Activated T-cell treated with anti-CD3 and anti-CD28 coated beads, Interleukin-2, amount 50 U/mL, for 24 hours (primary cell): ENCODE measurements around the gene TLE3.
A peak's percentile ranks its signal among the peaks of the same experiment; 100 is the strongest.

Experiments
- DNase-seq: peaks from one replicate; pipeline ENCODE4 v3.0.0-alpha.2; 2020
- H3K27ac Mint-ChIP-seq: 2 replicates; pipeline ENCODE4 v1.8.0; 2020; ENCODE audit warnings: mild to moderate bottlenecking, mixed read lengths
- H3K27me3 Mint-ChIP-seq: 2 replicates; pipeline ENCODE4 v1.8.0; 2020; ENCODE audit warnings: mixed read lengths
- H3K36me3 Mint-ChIP-seq: 2 replicates; pipeline ENCODE4 v1.8.0; 2020; ENCODE audit warnings: low read depth, mixed read lengths
- H3K4me1 Mint-ChIP-seq: 2 replicates; pipeline ENCODE4 v1.8.0; 2020; ENCODE audit warnings: low read depth, mixed read lengths
- H3K4me3 Mint-ChIP-seq: 2 replicates; pipeline ENCODE4 v1.8.0; 2020; ENCODE audit warnings: mild to moderate bottlenecking, moderate library complexity, mixed read lengths
- H3K9me3 Mint-ChIP-seq: 2 replicates; pipeline ENCODE4 v1.8.0; 2020; ENCODE audit warnings: mixed read lengths

Gene TLE3

DNA sequence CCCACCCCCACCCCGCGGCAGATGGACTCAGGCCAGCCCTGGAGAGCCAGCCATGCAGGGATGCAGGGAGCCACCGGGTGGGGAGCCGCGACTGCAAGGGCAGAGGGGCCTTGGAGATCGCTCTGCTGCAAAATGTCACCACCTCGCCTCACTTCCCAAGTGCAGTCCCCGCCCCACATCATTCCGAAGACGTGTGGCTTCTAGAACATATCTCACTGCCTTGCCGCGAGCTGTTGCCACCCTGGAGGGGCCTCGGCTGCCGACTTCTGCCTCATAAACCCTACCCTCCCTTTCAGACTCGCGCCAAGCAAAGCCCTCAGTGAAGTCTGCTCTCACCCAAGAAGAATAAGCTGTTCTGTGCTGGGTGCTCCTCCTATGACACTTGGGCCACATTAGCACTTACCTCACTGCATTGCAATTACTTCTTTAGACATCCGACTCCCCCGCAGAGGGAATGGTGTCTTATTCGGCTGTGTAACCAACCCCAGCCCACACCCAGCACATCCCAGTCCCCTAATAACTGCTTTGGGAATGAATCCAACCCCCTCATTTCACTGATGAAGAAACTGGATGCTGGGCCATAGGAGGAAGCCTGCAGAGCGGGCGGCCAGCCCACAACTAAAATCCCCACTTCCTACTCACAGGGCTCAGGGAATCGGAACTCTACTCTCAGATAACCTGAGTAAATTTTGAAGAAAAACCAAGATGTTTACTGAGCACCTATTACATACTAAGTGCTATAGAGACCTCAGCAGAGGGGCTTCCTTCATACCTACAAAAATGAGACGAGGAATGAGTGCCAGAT lies 8.6 kb downstream of the TLE3 start:
- peaks cover 97% of the 10 kb centered on the region for H3K36me3 Mint-ChIP-seq
- no peaks in the 10 kb centered on the region for H3K27me3 Mint-ChIP-seq
- no peaks in the 10 kb centered on the region for H3K9me3 Mint-ChIP-seq
- H3K27ac Mint-ChIP-seq, result no peak overlapping the region
- H3K4me1 Mint-ChIP-seq, result peaks cover 98% of the 10 kb centered on the region
- no peak overlapping the region for H3K4me3 Mint-ChIP-seq
- no peak for DNase-seq

DNA sequence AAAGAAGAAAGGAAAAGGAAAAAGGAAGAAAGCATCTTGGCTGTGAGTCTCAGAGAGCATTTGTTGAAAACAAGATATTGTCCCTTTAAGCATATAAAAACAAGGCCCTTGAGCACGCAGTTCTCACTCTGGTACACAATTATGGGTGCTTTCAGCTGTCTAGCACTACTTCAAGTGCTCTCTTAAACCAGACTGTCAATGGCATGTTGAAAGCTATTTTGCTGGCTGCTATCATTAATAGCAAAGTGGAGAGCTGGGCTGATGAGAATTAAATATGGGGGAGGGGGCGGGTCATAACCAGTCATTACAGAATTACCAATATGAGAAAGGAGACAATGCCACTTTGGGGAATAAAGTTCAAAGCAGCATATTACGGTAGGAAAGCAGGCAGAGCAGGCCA lies 9.3 kb downstream of the TLE3 start:
- Mint-ChIP-seq H3K27ac (no peak overlapping the region), H3K9me3 (no peaks in the 10 kb centered on the region), H3K4me1 (peaks cover 98% of the 10 kb centered on the region), H3K4me3 (no peak overlapping the region), H3K36me3 (peaks cover 97% of the 10 kb centered on the region), H3K27me3 (no peaks in the 10 kb centered on the region)
- no peak for DNase-seq

DNA sequence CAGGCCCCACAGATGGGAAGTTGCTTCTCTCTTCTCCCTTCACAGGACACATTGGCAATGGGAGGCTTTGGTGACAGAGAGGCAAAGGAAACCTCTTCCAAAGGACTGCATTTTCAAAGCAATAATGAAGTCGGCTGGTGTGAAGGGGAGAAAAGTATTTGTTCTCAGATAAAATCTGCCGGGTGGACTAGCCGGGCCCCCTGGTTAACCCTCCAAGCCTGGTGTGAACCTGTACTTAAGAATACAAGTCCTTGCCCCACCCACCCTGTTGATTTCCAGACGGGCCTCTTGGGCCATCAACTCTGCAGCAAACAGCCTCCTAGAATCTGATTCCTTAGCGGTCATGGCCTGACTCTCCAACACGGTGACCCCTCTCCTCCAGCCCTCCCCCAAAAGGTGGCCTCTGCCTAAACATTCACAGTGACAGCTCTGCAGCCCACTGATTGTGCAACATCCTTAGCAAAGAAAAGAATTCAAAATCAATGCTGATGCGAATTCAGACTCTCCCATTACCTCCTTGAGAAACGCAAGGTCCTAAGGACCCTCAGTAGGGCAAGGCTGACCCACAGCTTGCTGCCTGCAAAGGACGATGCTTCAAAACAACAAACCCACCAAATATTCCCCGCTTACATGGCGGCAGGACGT lies 9.9 kb downstream of the TLE3 start:
- Mint-ChIP-seq H3K27ac (no peak overlapping the region), H3K4me1 (peaks cover 96% of the 10 kb centered on the region)

DNA sequence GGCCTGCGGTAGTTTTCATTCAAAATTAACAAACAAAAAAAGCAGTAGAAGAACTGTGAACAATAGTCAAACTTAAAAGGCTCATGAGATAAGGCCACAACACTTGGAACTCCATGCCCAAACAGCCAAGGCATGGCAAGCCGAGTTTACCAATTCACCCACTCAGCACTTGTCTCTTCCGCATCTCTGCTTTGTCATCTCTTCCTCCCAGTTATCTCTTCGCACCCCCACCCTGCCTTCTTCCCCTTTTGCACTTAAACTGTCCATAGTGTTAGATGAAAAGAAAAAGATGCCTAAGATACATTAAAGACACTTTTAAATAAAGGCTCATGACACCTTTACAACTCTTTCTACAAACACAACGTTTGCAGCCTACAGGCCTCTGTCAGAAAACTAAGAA lies 11.1 kb downstream of the TLE3 start:
- H3K27ac Mint-ChIP-seq, result no peak overlapping the region
- DNase-seq, result no peak
- peaks cover 91% of the 10 kb centered on the region for H3K4me1 Mint-ChIP-seq
- H3K9me3 Mint-ChIP-seq, result no peaks in the 10 kb centered on the region
- peaks cover 96% of the 10 kb centered on the region for H3K36me3 Mint-ChIP-seq
- H3K27me3 Mint-ChIP-seq, result no peaks in the 10 kb centered on the region
- no peak overlapping the region for H3K4me3 Mint-ChIP-seq

More for the DNA sequence above, 9.9 kb downstream of the TLE3 start:
- no peaks in the 10 kb centered on the region for H3K9me3 Mint-ChIP-seq
- no peak overlapping the region for H3K4me3 Mint-ChIP-seq
- no peak for DNase-seq
- H3K36me3 Mint-ChIP-seq, result peaks cover 96% of the 10 kb centered on the region
- H3K27me3 Mint-ChIP-seq, result no peaks in the 10 kb centered on the region

DNA sequence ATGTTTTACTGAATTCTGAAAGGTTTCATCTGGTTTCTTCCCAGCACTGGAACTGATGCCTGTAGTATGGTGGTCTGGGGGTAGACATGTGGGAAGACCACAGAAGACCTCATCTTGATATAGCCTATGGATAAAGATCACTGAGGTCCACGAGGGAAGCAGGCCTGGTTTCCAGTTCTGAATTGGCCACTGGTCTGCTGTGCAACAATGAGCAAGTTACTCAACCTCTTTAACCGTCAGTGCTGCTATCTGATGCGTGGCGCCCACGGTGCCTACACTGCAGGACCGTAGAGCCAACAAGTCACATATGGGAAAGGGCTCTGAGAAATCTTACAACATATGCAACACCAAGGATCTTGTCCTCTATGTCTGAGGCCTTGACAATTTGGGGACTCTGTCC lies 13.3 kb downstream of the TLE3 start:
- H3K4me1 Mint-ChIP-seq, result peaks cover 84% of the 10 kb centered on the region
- H3K27me3 Mint-ChIP-seq, result no peaks in the 10 kb centered on the region
- no peak for DNase-seq
- H3K36me3 Mint-ChIP-seq, result peaks cover 96% of the 10 kb centered on the region
- H3K9me3 Mint-ChIP-seq, result no peaks in the 10 kb centered on the region
- H3K4me3 Mint-ChIP-seq, result no peak overlapping the region
- H3K27ac Mint-ChIP-seq, result no peak overlapping the region

DNA sequence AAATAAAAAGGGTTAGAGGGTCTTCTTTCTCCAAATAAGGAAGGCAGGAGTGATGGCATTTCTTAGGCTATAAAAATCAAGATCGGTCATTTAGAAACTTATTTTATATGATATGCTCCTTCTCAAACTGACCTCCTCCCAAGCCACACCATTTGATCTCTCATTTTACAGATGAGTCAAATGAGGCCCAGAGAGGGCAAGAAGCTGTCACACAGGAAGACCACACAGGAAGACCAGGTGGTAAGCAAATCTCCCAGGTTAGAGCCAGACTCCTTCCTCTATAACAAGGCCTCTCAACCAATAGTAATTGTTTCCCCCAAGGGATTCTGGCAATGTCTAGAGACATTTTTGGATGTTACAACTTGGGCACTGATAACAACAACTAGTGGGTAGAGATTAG lies 13.8 kb downstream of the TLE3 start:
- Mint-ChIP-seq H3K4me3 (no peak overlapping the region), H3K27me3 (no peaks in the 10 kb centered on the region), H3K4me1 (peaks cover 81% of the 10 kb centered on the region), H3K27ac (peak overlapping the region; percentile 50), H3K9me3 (no peaks in the 10 kb centered on the region), H3K36me3 (peaks cover 95% of the 10 kb centered on the region)
- no peak for DNase-seq

DNA sequence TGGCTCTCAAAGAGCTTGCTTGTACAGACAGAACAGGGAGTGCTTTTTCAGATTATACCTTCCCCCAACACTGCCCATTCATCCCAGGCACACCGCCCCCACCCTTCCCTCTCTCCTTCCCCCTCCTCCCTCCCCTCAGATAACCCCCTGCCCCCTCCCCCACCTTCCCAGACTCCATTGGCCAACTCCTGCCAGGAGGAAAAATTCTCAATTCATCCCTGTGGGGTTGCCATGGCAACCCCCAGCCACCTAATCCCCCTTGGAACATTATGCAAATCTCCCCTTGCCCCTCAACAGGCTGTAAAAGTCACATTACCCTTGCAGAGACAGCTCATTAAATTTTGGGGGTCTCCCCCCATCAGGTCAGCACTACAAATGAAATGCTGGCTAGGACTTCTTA lies 14.3 kb downstream of the TLE3 start:
- no peaks in the 10 kb centered on the region for H3K9me3 Mint-ChIP-seq
- H3K36me3 Mint-ChIP-seq, result peaks cover 96% of the 10 kb centered on the region
- no peaks in the 10 kb centered on the region for H3K27me3 Mint-ChIP-seq
- no peak for DNase-seq
- H3K4me1 Mint-ChIP-seq, result peaks cover 81% of the 10 kb centered on the region
- H3K27ac Mint-ChIP-seq, result peak overlapping the region; percentile 71
- no peak overlapping the region for H3K4me3 Mint-ChIP-seq

DNA sequence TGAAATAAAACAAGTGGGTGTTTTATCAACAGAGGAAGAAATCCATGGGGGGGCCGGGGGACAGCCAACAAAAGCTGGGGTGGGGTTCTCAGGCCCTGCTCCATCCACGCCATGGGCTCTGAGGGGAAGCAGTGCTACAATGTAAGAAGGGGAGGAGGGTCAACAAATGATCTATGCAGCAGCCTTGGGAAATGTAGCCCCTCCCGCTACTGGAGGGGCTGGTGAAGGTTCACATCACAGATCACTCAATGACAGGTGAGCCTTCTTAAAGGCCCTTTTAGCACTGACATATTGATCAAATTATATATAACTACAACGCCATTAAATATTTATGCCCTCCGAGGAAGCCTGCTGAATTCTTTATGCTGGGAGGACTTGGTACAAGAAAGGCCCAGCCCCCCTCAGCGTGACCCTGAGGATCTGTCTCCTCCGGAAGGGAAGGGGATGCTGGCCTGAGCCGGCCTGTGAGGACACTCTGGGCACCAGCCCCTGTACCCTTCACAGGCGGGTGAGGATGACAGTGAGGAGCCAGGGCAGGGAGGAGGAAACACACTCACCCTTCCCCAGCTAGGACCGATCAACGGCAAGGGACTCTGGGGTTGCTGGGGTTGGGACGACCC lies 15.3 kb downstream of the TLE3 start:
- DNase-seq, result no peak
- H3K27me3 Mint-ChIP-seq, result no peaks in the 10 kb centered on the region
- H3K27ac Mint-ChIP-seq, result no peak overlapping the region
- H3K4me3 Mint-ChIP-seq, result no peak overlapping the region
- H3K4me1 Mint-ChIP-seq, result peaks cover 79% of the 10 kb centered on the region
- no peaks in the 10 kb centered on the region for H3K9me3 Mint-ChIP-seq
- H3K36me3 Mint-ChIP-seq, result peaks cover 96% of the 10 kb centered on the region

DNA sequence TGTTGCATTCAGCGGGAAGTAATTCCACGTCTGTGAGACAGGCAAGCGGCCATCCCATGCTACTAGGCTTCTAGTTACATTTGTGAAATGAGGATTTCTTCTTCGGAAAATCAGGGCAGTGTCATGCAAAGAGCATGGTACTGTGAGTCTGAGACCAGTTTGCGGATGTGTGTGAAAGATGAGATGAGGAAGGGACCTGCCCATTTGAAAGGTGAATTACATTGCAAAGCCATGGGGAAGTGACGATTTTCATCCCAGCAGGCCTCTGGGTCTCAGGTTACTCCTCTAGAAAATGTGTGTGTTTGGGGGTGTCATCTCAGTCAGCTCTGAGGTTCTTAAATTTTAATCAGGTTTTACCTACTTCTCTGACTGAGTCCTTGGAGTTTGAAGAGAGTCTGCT lies 16.1 kb downstream of the TLE3 start:
- no peaks in the 10 kb centered on the region for H3K9me3 Mint-ChIP-seq
- no peaks in the 10 kb centered on the region for H3K27me3 Mint-ChIP-seq
- peaks cover 96% of the 10 kb centered on the region for H3K36me3 Mint-ChIP-seq
- H3K27ac Mint-ChIP-seq, result peak overlapping the region; percentile 3
- no peak for DNase-seq
- H3K4me3 Mint-ChIP-seq, result no peak overlapping the region
- H3K4me1 Mint-ChIP-seq, result peaks cover 74% of the 10 kb centered on the region

DNA sequence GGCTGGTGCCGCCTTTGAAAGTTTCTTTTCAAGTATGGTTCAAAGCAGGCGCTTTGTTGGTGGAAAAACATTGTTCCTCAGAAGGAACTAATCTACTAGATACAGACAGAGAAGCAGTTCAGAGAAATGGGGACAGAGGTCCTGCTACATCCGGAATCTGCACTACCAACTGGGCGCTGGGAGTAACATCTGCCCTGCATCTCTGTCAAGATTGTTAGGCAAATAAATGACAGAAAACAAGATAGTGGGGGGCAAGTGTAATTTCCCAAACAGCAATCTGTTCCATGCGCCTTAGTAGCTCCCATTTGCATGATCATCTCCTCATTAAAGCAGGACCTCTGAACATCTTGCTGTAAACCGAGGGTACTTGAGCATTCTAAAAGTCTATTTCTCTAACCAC lies 17.4 kb downstream of the TLE3 start:
- H3K27ac Mint-ChIP-seq, result no peak overlapping the region
- DNase-seq, result no peak
- no peaks in the 10 kb centered on the region for H3K27me3 Mint-ChIP-seq
- H3K4me1 Mint-ChIP-seq, result peaks cover 68% of the 10 kb centered on the region
- H3K36me3 Mint-ChIP-seq, result peaks cover 96% of the 10 kb centered on the region
- H3K4me3 Mint-ChIP-seq, result no peak overlapping the region
- no peaks in the 10 kb centered on the region for H3K9me3 Mint-ChIP-seq

DNA sequence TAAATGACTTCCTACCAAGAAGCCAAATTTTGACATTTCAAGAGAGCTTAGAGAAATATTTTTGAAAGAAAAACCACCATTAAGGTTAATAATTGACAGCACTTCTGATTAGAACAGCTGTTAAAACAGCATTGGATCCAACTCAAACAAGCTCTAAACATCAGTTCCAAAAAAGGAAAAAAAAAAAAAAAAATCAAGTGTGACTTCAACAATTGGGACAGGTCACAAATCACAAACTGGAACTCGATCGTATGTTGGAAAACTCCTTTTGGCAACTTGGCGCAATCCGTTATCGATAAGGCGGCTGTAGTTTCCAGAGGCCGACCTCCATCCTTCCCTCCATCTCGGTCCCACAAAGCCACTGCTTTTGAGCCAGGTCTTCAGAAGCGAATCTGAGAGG lies 17.8 kb downstream of the TLE3 start:
- H3K36me3 Mint-ChIP-seq, result peaks cover 96% of the 10 kb centered on the region
- DNase-seq, result no peak
- H3K9me3 Mint-ChIP-seq, result no peaks in the 10 kb centered on the region
- H3K4me3 Mint-ChIP-seq, result no peak overlapping the region
- peaks cover 66% of the 10 kb centered on the region for H3K4me1 Mint-ChIP-seq
- no peak overlapping the region for H3K27ac Mint-ChIP-seq
- no peaks in the 10 kb centered on the region for H3K27me3 Mint-ChIP-seq

DNA sequence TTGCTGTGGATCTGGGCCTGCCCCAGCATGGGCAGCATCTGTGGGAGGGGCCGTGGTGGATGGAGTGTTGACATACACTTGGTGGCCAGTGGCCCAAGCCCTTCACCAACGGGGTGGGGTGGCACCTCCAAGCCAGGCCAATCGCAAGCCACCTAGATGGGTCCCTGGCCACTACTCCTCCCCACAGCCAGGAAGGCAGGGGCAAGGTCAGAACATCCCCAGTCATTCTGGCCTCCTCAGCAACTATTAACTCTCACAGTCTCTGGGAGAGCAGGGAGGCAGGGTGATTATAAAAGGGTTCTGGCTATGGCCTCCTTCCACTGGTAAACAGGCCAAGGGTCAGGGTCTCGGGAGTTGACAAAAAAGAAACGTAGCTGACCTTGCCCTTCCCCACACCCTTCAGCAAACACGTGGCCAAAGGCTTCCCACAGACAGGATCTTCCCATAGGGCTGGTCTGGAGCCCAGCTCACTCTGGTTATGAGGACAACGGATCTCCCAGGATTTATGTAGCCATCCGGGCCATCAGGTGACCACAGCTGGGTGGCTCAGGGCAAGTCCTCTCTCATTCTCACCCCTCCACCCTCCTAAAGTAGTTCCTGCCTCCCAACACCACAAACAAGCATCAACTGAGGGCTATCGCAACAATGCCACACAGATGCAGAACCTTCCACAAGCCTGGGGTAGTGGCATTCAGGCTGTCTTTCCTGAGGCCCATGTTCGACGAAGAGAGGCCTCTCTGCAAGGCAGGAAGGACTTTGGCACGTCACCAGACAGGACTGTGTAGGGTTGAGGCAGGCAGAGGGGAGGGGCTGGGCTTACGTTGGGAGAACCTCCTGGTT lies 18.9 kb downstream of the TLE3 start:
- Mint-ChIP-seq H3K4me3 (no peak overlapping the region), H3K36me3 (peaks cover 96% of the 10 kb centered on the region), H3K4me1 (peaks cover 62% of the 10 kb centered on the region), H3K27me3 (no peaks in the 10 kb centered on the region), H3K9me3 (no peaks in the 10 kb centered on the region), H3K27ac (peak overlapping the region; percentile 37)
- DNase-seq, result no peak

DNA sequence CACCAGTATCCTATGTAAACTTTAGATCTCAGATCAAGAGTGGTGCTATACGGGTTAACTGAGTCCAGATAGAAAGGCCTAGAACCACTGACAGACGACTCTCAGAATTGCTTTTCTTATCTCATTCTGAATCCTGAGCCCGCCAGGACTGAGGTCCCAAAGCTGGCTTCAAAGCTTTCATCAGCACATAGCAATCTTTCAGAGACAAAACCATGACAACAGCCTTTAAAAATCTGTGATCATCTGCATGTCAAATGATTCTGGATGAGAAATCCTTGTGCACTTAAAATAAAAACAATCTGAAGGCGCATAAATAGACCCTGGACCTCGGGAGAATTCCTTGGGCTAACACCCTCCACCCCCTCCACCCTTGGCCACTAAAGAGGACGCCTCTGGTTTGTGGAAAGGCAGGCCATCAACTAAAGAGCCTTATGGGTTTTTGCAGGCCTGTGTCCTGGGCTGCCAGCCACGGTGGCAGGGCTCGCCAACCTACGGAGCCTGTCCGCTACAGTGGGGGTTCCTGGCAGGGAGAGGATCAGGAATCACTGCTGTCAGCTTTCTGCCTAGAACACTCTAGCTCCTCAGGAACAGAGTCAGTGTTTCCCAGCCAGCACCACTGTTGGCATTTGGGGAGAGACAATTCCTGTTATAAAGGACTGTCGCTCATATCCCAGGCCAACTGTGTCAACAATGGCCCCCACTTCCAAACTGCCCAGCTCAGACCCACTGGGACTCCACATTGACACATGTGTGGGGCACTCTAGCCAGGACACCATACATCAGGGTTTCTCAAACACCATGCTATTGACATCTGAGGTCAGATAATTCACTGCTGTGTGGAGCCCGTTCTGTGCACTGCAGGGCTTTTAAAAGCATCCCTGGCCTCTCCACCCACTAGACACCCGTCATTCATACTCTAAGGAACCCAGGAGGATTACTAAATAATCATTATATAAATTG lies 20.2 kb downstream of the TLE3 start:
- DNase-seq, result no peak
- peaks cover 97% of the 10 kb centered on the region for H3K36me3 Mint-ChIP-seq
- no peak overlapping the region for H3K27ac Mint-ChIP-seq
- H3K9me3 Mint-ChIP-seq, result no peaks in the 10 kb centered on the region
- no peak overlapping the region for H3K4me3 Mint-ChIP-seq
- H3K27me3 Mint-ChIP-seq, result no peaks in the 10 kb centered on the region
- peaks cover 60% of the 10 kb centered on the region for H3K4me1 Mint-ChIP-seq
